IPS DF 6.9 (cell line): ENCODE results near the gene PCDHA1.
"Not testable (repeated sequence)": the region's sequence is repeated elsewhere in the genome, so short reads cannot be mapped to it uniquely, and the experiment has no call there.

Experiments
- DNase-seq: peaks from one replicate; pipeline ENCODE4 v3.0.0-alpha.2; 2013; ENCODE audit warnings: low read depth, low spot score
- H3K27ac ChIP-seq: one replicate; pipeline ENCODE4 v1.5.1; 2013; ENCODE audit warnings: low read length, control low read depth
- H3K27me3 ChIP-seq: 2 replicates; pipeline ENCODE4 v1.6.1; 2013; ENCODE audit warnings: mild to moderate bottlenecking, low read length; ENCODE audit not compliant: control insufficient read depth, insufficient read depth
- H3K36me3 ChIP-seq: 2 replicates; pipeline ENCODE4 v1.6.1; 2013; ENCODE audit warnings: low read length; ENCODE audit not compliant: control insufficient read depth, insufficient read depth
- H3K4me1 ChIP-seq: 2 replicates; pipeline ENCODE4 v1.6.1; 2013; ENCODE audit warnings: low read length; ENCODE audit not compliant: control insufficient read depth, insufficient read depth
- H3K4me3 ChIP-seq: 2 replicates; pipeline ENCODE4 v1.5.1; 2013; ENCODE audit warnings: mild to moderate bottlenecking, low read length
- H3K9me3 ChIP-seq: 2 replicates; pipeline ENCODE4 v1.6.1; 2013; ENCODE audit warnings: low read length, inconsistent platforms; ENCODE audit not compliant: control insufficient read depth, insufficient read depth
- WGBS: extraction: QIAGEN DNeasy Blood & Tissue Kit; methylation state at CpG from one replicate; pipeline ENCODE4 v1.1.7; 2013; ENCODE audit warnings: mixed read lengths, missing lambda C conversion rate; ENCODE audit not compliant: insufficient read length, insufficient coverage; 5-methylcytosine and 5-hydroxymethylcytosine counted together

Gene PCDHA1

DNA sequence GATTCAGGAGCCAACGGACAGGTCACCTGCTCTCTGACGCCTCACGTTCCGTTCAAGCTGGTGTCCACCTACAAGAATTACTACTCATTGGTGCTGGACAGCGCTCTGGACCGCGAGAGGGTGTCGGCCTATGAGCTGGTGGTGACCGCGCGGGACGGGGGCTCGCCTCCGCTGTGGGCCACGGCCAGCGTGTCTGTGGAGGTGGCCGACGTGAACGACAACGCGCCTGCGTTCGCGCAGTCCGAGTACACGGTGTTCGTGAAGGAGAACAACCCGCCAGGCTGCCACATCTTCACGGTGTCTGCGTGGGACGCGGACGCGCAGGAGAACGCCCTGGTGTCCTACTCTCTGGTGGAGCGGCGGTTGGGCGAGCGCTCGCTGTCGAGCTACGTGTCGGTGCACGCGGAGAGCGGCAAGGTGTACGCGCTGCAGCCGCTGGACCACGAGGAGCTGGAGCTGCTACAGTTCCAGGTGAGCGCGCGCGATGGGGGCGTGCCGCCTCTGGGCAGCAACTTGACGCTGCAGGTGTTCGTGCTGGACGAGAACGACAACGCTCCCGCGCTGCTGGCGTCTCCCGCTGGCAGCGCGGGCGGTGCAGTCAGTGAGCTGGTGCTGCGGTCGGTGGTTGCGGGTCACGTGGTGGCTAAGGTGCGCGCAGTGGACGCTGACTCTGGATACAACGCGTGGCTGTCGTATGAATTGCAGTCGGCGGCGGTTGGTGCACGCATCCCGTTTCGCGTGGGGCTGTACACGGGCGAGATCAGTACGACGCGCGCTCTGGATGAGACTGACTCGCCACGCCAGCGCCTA is 71.4 kb downstream of the PCDHA1 start:
- Histone ChIP-seq H3K4me1 (peaks cover 1% of the 10 kb centered on the region; the same call in 1 of the 2 replicates), H3K4me3 (no peak overlapping the region), H3K27ac (no peak overlapping the region), H3K36me3 (peaks cover 4% of the 10 kb centered on the region; the same call in 1 of the 2 replicates), H3K9me3 (no peaks in the 10 kb centered on the region), H3K27me3 (no peaks in the 10 kb centered on the region)
- DNase-seq: no peak
- no CpG with 5 or more reads among the region's 94 CpGs for WGBS

DNA sequence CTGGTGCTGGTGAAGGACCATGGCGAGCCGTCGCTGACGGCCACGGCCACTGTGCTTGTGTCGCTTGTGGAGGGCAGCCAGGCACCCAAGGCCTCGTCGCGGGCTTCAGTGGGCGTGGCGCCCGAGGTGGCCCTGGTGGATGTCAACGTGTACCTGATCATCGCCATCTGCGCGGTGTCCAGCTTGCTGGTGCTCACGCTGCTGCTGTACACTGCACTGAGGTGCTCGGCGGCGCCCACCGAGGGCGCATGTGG is 72.0 kb downstream of the PCDHA1 start:
- H3K27ac ChIP-seq: no peak overlapping the region
- H3K27me3 ChIP-seq: no peaks in the 10 kb centered on the region
- H3K4me1 ChIP-seq: peaks cover 1% of the 10 kb centered on the region; the same call in 1 of the 2 replicates
- DNase-seq: no peak
- peaks cover 10% of the 10 kb centered on the region; the same call in 1 of the 2 replicates for H3K36me3 ChIP-seq
- no peaks in the 10 kb centered on the region for H3K9me3 ChIP-seq
- H3K4me3 ChIP-seq: no peak overlapping the region
- no CpG with 5 or more reads among the region's 22 CpGs for WGBS

DNA sequence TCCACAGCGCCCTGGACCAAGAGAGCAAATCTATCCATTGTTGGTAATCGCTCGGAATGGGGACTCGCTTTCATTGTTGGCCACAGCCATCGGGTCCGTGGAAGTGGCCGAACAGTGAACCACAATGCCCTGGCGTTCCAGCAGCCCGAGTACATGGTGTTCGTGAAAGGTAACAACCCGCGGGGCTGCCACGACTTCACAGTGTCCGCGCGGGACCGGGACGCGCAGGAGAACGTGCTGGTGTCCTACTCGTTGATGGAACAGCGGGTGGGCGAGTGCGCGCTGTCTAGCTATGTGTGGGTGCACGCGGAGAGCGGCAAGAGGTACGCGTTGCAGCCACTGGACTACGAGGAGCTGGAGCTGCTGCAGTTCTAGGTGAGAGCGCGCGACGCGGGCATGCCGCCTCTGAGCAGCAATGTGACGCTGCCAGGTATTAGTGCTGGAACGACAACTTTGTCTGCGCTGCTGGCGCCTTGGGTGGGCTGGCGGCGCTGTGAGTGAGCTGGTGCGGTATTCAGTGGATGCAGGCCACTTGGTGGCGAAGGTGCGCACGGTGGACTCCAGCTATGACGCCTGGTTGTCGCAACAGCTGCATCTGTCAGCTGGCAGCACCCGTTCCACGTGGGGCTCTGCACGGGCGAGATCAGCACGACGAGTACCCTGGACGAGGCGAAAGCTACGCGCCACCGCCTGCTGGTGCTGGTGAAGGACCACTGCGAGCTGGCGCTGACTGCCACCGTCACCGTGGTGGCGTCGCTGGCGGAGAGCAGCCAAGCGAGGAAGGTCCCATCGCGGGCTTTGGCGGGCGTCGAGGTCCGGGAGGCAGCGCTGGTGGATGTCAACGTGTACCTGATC is 76.7 kb downstream of the PCDHA1 start:
- H3K27ac ChIP-seq: no peak overlapping the region
- DNase-seq: no peak
- H3K9me3 ChIP-seq: no peaks in the 10 kb centered on the region
- no peak overlapping the region for H3K4me3 ChIP-seq
- H3K27me3 ChIP-seq: no peaks in the 10 kb centered on the region
- WGBS: no CpG with 5 or more reads among the region's 76 CpGs
- peaks cover 1% of the 10 kb centered on the region; the same call in 1 of the 2 replicates for H3K4me1 ChIP-seq
- peaks cover 8% of the 10 kb centered on the region; the same call in 1 of the 2 replicates for H3K36me3 ChIP-seq

DNA sequence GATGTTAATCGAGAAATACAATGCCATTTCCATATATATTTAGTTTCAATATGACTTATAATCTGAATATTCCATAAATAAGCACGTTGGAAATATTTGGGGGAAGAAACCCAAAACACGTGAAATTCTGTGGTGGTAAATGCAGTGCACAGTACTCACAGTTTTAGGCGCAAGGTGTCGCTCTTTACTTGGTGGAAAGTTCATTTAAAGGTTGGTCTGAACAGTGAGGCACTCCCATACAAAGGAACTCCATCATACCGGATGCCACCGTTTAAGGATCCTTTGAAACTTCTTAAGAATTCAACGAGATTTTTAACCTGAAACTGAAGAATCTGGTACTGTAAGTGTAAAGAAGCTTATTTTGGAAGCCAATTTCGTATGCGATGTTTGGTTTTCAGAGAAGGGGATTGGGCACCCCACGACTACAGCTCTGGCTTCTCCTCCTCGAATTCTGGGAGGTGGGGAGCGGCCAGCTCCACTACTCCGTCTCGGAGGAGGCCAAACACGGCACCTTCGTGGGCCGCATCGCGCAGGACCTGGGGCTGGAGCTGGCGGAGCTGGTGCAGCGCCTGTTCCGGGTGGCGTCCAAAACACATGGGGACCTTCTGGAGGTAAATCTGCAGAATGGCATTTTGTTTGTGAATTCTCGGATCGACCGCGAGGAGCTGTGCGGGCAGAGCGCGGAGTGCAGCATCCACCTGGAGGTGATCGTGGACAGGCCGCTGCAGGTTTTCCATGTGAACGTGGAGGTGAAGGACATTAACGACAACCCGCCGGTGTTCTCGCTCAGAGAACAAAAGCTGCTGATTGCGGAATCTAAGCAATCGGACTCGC is 83.0 kb downstream of the PCDHA1 start, which contains the start of gene PCDHA11:
Gene PCDHA11 (plus strand): TSS at position 237 of the 834 bp plus-strand sequence. CDS start 147 bp downstream, at position 384.
- Histone ChIP-seq H3K4me1 (no peaks in the 10 kb centered on the region), H3K9me3 (no peaks in the 10 kb centered on the region), H3K4me3 (peak within 1 kb of the TSS; percentile 47; the same call in 1 of the 2 replicates), H3K27ac (no peak within 1 kb of the TSS), H3K36me3 (peaks cover 9% of the 10 kb centered on the region; the same call in 1 of the 2 replicates), H3K27me3 (no peaks in the 10 kb centered on the region)
- WGBS: no CpG with 5 or more reads among the region's 41 CpGs
- DNase-seq: no peak

- H3K4me3 ChIP-seq: peak overlapping the region; percentile 47; the same call in 1 of the 2 replicates
- no peak for DNase-seq
- no peaks in the 10 kb centered on the region for H3K27me3 ChIP-seq
- no CpG with 5 or more reads among the region's 5 CpGs for WGBS
- peaks cover 9% of the 10 kb centered on the region; the same call in 1 of the 2 replicates for H3K36me3 ChIP-seq
- no peak overlapping the region for H3K27ac ChIP-seq
- no peaks in the 10 kb centered on the region for H3K4me1 ChIP-seq
- no peaks in the 10 kb centered on the region for H3K9me3 ChIP-seq
These were observed 83.6 kb downstream of the PCDHA1 start for GRCh38 chr5:140869555-140869886.

DNA sequence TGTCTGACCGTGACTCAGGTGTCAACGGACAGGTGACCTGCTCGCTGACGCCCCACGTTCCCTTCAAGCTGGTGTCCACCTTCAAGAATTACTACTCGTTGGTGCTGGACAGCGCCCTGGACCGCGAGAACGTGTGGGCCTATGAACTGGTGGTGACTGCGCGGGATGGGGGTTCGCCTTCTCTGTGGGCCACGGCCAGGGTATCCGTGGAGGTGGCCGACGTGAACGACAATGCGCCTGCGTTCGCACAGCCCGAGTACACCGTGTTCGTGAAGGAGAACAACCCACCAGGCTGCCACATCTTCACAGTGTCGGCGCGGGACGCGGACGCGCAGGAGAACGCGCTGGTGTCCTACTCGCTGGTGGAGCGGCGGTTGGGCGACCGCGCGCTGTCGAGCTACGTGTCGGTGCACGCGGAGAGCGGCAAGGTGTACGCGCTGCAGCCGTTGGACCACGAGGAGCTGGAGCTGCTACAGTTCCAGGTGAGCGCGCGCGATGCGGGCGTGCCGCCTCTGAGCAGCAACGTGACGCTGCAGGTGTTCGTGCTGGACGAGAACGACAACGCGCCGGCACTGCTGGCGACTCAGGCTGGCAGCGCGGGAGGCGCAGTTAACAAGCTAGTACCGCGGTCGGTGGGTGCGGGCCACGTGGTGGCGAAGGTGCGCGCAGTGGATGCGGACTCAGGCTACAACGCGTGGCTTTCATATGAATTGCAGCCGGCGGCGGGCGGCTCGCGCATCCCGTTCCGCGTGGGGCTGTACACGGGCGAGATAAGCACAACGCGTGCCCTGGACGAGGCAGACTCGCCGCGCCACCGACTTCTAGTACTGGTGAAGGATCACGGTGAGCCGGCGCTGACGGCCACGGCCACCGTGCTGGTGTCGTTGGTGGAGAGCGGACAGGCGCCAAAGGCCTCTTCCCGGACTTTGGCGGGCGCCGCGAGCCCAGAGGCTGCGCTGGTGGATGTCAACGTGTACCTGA is 84.6 kb downstream of the PCDHA1 start:
- DNase-seq: no peak
- Histone ChIP-seq H3K4me3 (no peak overlapping the region), H3K27ac (no peak overlapping the region), H3K9me3 (no peaks in the 10 kb centered on the region), H3K27me3 (no peaks in the 10 kb centered on the region), H3K36me3 (peaks cover 9% of the 10 kb centered on the region; the same call in 1 of the 2 replicates), H3K4me1 (no peaks in the 10 kb centered on the region)
- no CpG with 5 or more reads among the region's 114 CpGs for WGBS

GRCh38 chr5:140875085-140876065 is 89.4 kb downstream of the PCDHA1 start, which contains the start of gene PCDHA12:
Gene PCDHA12, plus strand, starts transcription at chr5:140875308. Its CDS starts 165 bp downstream, at chr5:140875473.
- Histone ChIP-seq H3K27me3 (no peaks in the 10 kb centered on the region), H3K4me3 (peak within 1 kb of the TSS; percentile 59; the same call in 1 of the 2 replicates), H3K9me3 (no peaks in the 10 kb centered on the region), H3K27ac (no peak within 1 kb of the TSS), H3K4me1 (peaks cover 2% of the 10 kb centered on the region; the same call in 1 of the 2 replicates), H3K36me3 (peaks cover 10% of the 10 kb centered on the region)
- no CpG with 5 or more reads among the region's 47 CpGs for WGBS
- DNase-seq: no peak

DNA sequence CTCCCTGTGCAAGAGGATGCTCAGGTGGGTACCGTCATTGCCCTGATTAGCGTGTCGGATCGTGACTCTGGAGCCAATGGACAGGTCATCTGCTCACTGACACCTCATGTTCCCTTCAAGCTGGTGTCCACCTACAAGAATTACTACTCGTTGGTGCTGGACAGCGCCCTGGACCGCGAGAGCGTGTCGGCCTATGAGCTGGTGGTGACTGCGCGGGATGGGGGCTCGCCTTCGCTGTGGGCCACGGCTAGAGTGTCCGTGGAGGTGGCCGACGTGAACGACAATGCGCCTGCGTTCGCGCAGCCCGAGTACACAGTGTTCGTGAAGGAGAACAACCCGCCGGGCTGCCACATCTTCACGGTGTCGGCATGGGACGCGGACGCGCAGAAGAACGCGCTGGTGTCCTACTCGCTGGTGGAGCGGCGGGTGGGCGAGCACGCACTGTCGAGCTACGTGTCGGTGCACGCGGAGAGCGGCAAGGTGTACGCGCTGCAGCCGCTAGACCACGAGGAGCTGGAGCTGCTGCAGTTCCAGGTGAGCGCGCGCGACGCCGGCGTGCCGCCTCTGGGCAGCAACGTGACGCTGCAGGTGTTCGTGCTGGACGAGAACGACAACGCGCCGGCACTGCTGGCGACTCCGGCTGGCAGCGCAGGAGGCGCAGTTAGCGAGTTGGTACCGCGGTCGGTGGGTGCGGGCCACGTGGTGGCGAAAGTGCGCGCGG is 90.8 kb downstream of the PCDHA1 start:
- H3K9me3 ChIP-seq, H3K4me3 ChIP-seq, H3K36me3 ChIP-seq, H3K27me3 ChIP-seq, H3K27ac ChIP-seq, DNase-seq, H3K4me1 ChIP-seq: not testable (repeated sequence)
- WGBS: no CpG with 5 or more reads among the region's 80 CpGs
